Heart right ventricle (tissue), 16 donors: Measurements from ENCODE around the gene PRR22. TPM values are rescaled to one million over a fixed set of nuclear protein-coding genes. Genes with fewer than 3 reads are reported as not detected.

Source experiments
- ATAC-seq, 8 donors: fragments of 200-7000 bp; cut with Tn5 transposase; one replicate each; pipeline ENCODE4 v1.9.1; 2020; ENCODE audit warnings: mild to moderate bottlenecking in 8 of 8, moderate library complexity in 8 of 8, moderate number of reproducible peaks in 1 of 8
- DNase-seq, 2 donors: peaks; one replicate each; pipeline ENCODE4 v3.0.0-alpha.2; 2020
- H3K27ac ChIP-seq, 10 donors: fragments of 200-600 bp; sonication (generic) in 2 of 10; one replicate each; pipeline versions ENCODE4 v1.5.0 to v1.8.0; 2020 to 2022; ENCODE audit warnings: mild to moderate bottlenecking in 3 of 10
- H3K27me3 ChIP-seq, 7 donors: fragments of 200-600 bp; one replicate each; pipeline ENCODE4 v1.8.0; 2021 to 2022; ENCODE audit warnings: mild to moderate bottlenecking in 2 of 7
- H3K36me3 ChIP-seq, 9 donors: fragments of 200-600 bp; sonication (generic) in 1 of 9; one replicate each; pipeline versions ENCODE4 v1.5.0 to v1.8.0; 2020 to 2022; ENCODE audit warnings: mild to moderate bottlenecking in 2 of 9
- H3K4me1 ChIP-seq, 9 donors: fragments of 200-600 bp; sonication (generic) in 1 of 9; one replicate each; pipeline versions ENCODE4 v1.5.0 to v1.8.0; 2020 to 2022; ENCODE audit warnings: mild to moderate bottlenecking in 4 of 9
- H3K4me3 ChIP-seq, 10 donors: fragments of 200-600 bp; sonication (generic) in 2 of 10; one replicate each; pipeline versions ENCODE4 v1.5.0 to v1.8.0; 2020 to 2022; ENCODE audit warnings: mild to moderate bottlenecking in 7 of 10, moderate library complexity in 2 of 10
- H3K9me3 ChIP-seq, 11 donors: fragments of 200-600 bp in 10 of 11; sonication (generic) in 2 of 11; one replicate each; pipeline versions ENCODE4 v1.5.0 to v1.8.0; 2013 to 2022; ENCODE audit warnings: mild to moderate bottlenecking in 2 of 11, control low read depth in 1 of 11, moderate library complexity in 1 of 11
- CTCF ChIP-seq, 9 donors: fragments of 200-600 bp; sonication (generic) in 2 of 9; IDR thresholded peaks; one replicate each; pipeline versions ENCODE4 v1.5.0 to v1.8.0; 2021 to 2022; ENCODE audit warnings: antibody characterized with exemption in 9 of 9, mild to moderate bottlenecking in 5 of 9, moderate library complexity in 1 of 9
- WGBS, 2 donors: extraction: QIAGEN DNeasy Blood & Tissue Kit; methylation state at CpG; one replicate each; pipeline ENCODE4 v1.1.7; 2013; ENCODE audit warnings: inconsistent platforms in 1 of 2; 5-methylcytosine and 5-hydroxymethylcytosine counted together
- intact Hi-C, 10 donors: fragments of 100-400 bp; cut with DNase I; formaldehyde crosslinking; loops; one replicate each; pipeline versions ENCODE4 v1.11.1 to v1.14.2; 2022
- polyA plus RNA-seq, 2 donors: library from polyadenylated mRNA; stranded (reverse); fragments of 200-250 nt; gene quantifications; one replicate each; pipeline ENCODE4 v1.2.3, GENCODE V29; 2013
- total RNA-seq, 10 donors: library from RNA; stranded (reverse); fragmentation: NEBNext Ultra II Directional in 3 of 10; extraction: Animal tissue kit (Norgen Biotek cat#: 25700) in 3 of 10; gene quantifications; one replicate each; pipeline versions ENCODE4 v1.2.1 to v1.2.4, GENCODE V29; 2021 to 2023
- donor health status: Arrhythmogenic right ventricular cardiomyopathy.
- donor health status: ischemic (EF 13 %, LVEDD 7.1; RV severe dilation, severe dysfunction).
- donor health status: healthy with polysubstance abuse.
- donor health status: DM: no; HTN: yes; CAD: no.
- donor health status: DM: no; HTN: no; CAD: no.
- donor health status: ischemic (EF 25% LVEDD 6.9; RV normal size, moderate dysfunction).
- donor health status: ischemic (EF 25% LVEDD 5.7; RV mildly dilated, moderate dysfunction).
- donor health status: healthy.
- donor health status: DM: yes; HTN: yes; CAD: no.
- donor health status: Ischemic cardiomyopathy.
- donor health status: ischemic (EF 35%, LVEDD 5.7; RV mildly dilated, moderate dysfunction).
- donor health status: nonischemic (EF 11% LVEDD 7.7; RV severe dilation, severe dysfunction).
- donor health status: DM: yes; HTN: yes; CAD: no.
- donor health status: PGD.
- donor health status: ischemic (EF 29% LVEDD 5.4; RV normal size, mild dysfunction).
- donor health status: nonischemic (EF 23%, LVEDD 6.1; RV moderate dilation, normal function).

Gene PRR22
- total and polyA plus RNA-seq, 12 donors = 0.59 to 3.3 (median 1.3) TPM

- H3K4me3 ChIP-seq = no peak overlapping the region
- TF ChIP-seq CTCF (IDR thresholded peaks at IDR 0.05) = no peak
- no peaks in the 10 kb centered on the region for H3K9me3 ChIP-seq
- intact Hi-C loops = loop anchor here in 5 of 10 donors (5.0 to 10.0 kb wide), 3 partner anchors 85 to 218 kb away; no protein-coding TSS in a partner anchor
- no peak overlapping the region for H3K27ac ChIP-seq
- peaks cover 0 to 46% (median 31%) of the 10 kb centered on the region in 7 donors for H3K27me3 ChIP-seq
- H3K4me1 ChIP-seq = peaks cover 3 to 23% (median 13%) of the 10 kb centered on the region in 9 donors
- WGBS, 2 donors = 92% methylated on average over 5 of the region's 5 CpGs
- ATAC-seq (no peak), DNase-seq (no peak)
- no peaks in the 10 kb centered on the region for H3K36me3 ChIP-seq
Observed at GRCh38 chr19:5806905-5807304, 22.4 kb upstream of the PRR22 start.

DNA sequence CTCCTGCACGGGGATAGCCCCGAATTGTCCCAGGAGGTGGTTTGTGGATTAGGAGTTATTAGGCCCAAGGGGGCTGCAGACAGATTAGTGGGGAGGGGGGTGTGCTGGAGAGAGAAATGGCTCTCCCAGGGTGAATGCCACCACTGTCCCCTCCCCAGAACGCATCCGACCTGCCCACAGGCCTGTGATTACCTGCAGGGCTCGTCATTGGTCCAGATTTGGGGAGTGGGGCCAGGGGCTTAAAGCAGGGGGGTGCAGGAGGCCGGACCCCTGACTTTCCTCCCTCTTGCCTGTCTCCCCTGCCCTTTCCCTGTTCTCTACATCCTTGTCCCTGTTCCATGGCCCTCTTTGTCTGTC lies 21.6 kb upstream of the PRR22 start:
- H3K27ac ChIP-seq = peak overlapping the region in 2 of 10 donors; percentile 38 to 81
- H3K36me3 ChIP-seq = no peaks in the 10 kb centered on the region
- intact Hi-C loops = loop anchor here in 5 of 10 donors (5.0 to 10.0 kb wide), 3 partner anchors 86 to 219 kb away; no protein-coding TSS in a partner anchor
- peaks cover 0 to 54% (median 36%) of the 10 kb centered on the region in 7 donors for H3K27me3 ChIP-seq
- DNase-seq (no peak), ATAC-seq (no peak)
- peak in 1 of 9 donors; percentile 34 for TF ChIP-seq CTCF (IDR thresholded peaks at IDR 0.05)
- peaks cover 3 to 26% (median 13%) of the 10 kb centered on the region in 9 donors for H3K4me1 ChIP-seq
- H3K9me3 ChIP-seq = no peaks in the 10 kb centered on the region
- H3K4me3 ChIP-seq = peak overlapping the region in 3 of 10 donors; percentile 27 to 54 (median 53)
- 17 to 23% methylated on average over 6 of the region's 6 CpGs for WGBS, 2 donors

DNA sequence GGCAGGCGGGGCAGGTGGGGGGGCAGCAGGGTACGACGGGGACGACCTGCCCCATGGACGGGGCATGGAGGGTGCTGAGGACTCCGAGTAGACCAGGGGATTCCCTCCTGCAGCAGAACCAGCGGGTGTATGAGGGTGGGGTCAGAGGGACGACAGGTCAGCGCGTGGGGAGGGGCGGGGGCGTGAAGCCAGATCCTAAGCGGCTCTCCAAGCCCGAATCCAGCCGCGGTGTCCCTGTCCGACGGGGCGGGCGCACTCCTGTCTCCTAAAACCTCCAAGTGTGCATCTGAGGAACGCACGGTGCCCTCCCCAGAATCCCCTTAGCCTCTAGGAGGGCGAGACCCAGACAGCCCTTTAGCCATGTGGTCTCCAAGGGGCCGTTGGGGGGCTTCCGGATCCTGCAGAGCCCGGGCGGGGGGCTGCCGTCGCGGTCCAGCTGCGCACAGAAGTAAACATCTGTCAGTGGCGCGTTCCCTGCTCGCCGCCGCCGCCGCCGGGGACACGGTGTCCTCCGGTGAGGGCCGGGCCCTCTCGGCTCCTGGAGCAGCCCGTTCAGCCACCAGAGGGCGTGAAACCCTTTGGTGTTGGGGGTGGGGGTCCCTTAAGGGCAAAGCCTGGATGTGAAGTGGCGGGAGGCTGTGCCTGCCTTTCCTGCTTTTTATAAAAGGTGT lies 21.1 kb upstream of the PRR22 start:
- H3K4me1 ChIP-seq = peaks cover 3 to 31% (median 13%) of the 10 kb centered on the region in 9 donors
- H3K36me3 ChIP-seq = no peaks in the 10 kb centered on the region
- H3K9me3 ChIP-seq = no peaks in the 10 kb centered on the region
- peak; percentile 31 to 75 (median 69) for TF ChIP-seq CTCF (IDR thresholded peaks at IDR 0.05)
- H3K27ac ChIP-seq = peak overlapping the region in 9 of 10 donors; percentile 6 to 82 (median 53)
- ATAC-seq = peak in 7 of 8 donors; percentile 36 to 80 (median 64)
- peaks cover 0 to 59% (median 40%) of the 10 kb centered on the region in 7 donors for H3K27me3 ChIP-seq
- peak overlapping the region in 9 of 10 donors; percentile 27 to 54 (median 40) for H3K4me3 ChIP-seq
- intact Hi-C loops = loop anchor here (2.0 to 10.0 kb wide), 5 partner anchors 87 to 219 kb away; no protein-coding TSS in a partner anchor
- DNase-seq = peak; percentile 58 to 77
- WGBS, 2 donors = 1 to 2% methylated on average over 46 of the region's 46 CpGs

GRCh38 chr19:5804516-5805461 lies 20.2 kb upstream of the PRR22 start, which contains the start of gene NRTN:
NRTN (plus strand) TSS chr19:5805067; CDS start chr19:5824166, 19,099 bp downstream.
- TF ChIP-seq CTCF (IDR thresholded peaks at IDR 0.05) = no peak
- H3K27me3 ChIP-seq = peaks cover 0 to 67% (median 46%) of the 10 kb centered on the region in 7 donors
- H3K4me3 ChIP-seq = peak within 1 kb of the TSS in 9 of 10 donors; percentile 27 to 54 (median 44)
- no peaks in the 10 kb centered on the region for H3K9me3 ChIP-seq
- intact Hi-C loops = loop anchor here (1.0 to 10.0 kb wide), 7 partner anchors 88 to 220 kb away; no protein-coding TSS in a partner anchor
- H3K4me1 ChIP-seq = peaks cover 3 to 39% (median 13%) of the 10 kb centered on the region in 9 donors
- peak within 1 kb of the TSS in 9 of 10 donors; percentile 6 to 82 (median 53) for H3K27ac ChIP-seq
- 1 to 2% methylated on average over 49 to 105 of the region's 107 CpGs for WGBS, 2 donors
- peak in 7 of 8 donors; percentile 18 to 62 (median 35) for ATAC-seq
- no peaks in the 10 kb centered on the region for H3K36me3 ChIP-seq
- DNase-seq = no peak
